ENCODE measurements around the gene NFIC. TPM values are rescaled to one million over a fixed set of nuclear protein-coding genes. Genes with fewer than 3 reads are reported as not detected.
"Not testable (repeated sequence)": the region's sequence is repeated elsewhere in the genome, so short reads cannot be mapped to it uniquely, and the experiment has no call there.

The NFIC gene
- total RNA-seq, 1 experiment from 2014 or later: 56.9 TPM

- DNase-seq (ENCODE audit: low read depth): peak; percentile 93
Measured at GRCh38 chr19:3336680-3337523, 29.5 kb upstream of the NFIC start.

- DNase-seq (ENCODE audit: low read depth): no peak
Measured at GRCh38 chr19:3338541-3339181, 27.7 kb upstream of the NFIC start.

- DNase-seq (ENCODE audit: low read depth): no peak
Measured at GRCh38 chr19:3340340-3340739, 26.0 kb upstream of the NFIC start.

- no peak for DNase-seq (ENCODE audit: low read depth)
Measured at GRCh38 chr19:3342246-3342645, 24.1 kb upstream of the NFIC start.

- DNase-seq (ENCODE audit: low read depth): not testable (repeated sequence)
Measured at GRCh38 chr19:3342962-3343361, 23.4 kb upstream of the NFIC start.

- DNase-seq (ENCODE audit: low read depth): peak; percentile 87
Measured at GRCh38 chr19:3343619-3344502, 22.5 kb upstream of the NFIC start.

- DNase-seq (ENCODE audit: low read depth): no peak
Measured at GRCh38 chr19:3344608-3345598, 21.5 kb upstream of the NFIC start.

GRCh38 chr19:3345850-3346460 is 20.4 kb upstream of the NFIC start:
- no peak for DNase-seq (ENCODE audit: low read depth)

- DNase-seq (ENCODE audit: low read depth): peak; percentile 92
Measured at GRCh38 chr19:3346677-3347353, 19.6 kb upstream of the NFIC start.

- no peak for DNase-seq (ENCODE audit: low read depth)
Measured at GRCh38 chr19:3348042-3348441, 18.3 kb upstream of the NFIC start.

GRCh38 chr19:3348469-3348868 is 17.9 kb upstream of the NFIC start:
- DNase-seq (ENCODE audit: low read depth): not testable (repeated sequence)

- peak; percentile 67 for DNase-seq (ENCODE audit: low read depth)
Measured at GRCh38 chr19:3350014-3350663, 16.2 kb upstream of the NFIC start.

- no peak for DNase-seq (ENCODE audit: low read depth)
Measured at GRCh38 chr19:3351702-3352447, 14.5 kb upstream of the NFIC start.

- no peak for DNase-seq (ENCODE audit: low read depth)
Measured at GRCh38 chr19:3353493-3353892, 12.9 kb upstream of the NFIC start.

GRCh38 chr19:3356805-3357204 is 9.6 kb upstream of the NFIC start:
- no peak for DNase-seq (ENCODE audit: low read depth)

- no peak for DNase-seq (ENCODE audit: low read depth)
Measured at GRCh38 chr19:3357271-3357991, 9.0 kb upstream of the NFIC start.

- peak; percentile 72 for DNase-seq (ENCODE audit: low read depth)
Measured at GRCh38 chr19:3357992-3358688, 8.2 kb upstream of the NFIC start.

GRCh38 chr19:3358689-3359014 is 7.7 kb upstream of the NFIC start:
- DNase-seq (ENCODE audit: low read depth): no peak
